Hepatocyte (in vitro differentiated cells): ENCODE measurements around the gene SGTB. TPM values are rescaled to one million over a fixed set of nuclear protein-coding genes. Genes with fewer than 3 reads are reported as not detected.
"Not testable (repeated sequence)": the region's sequence is repeated elsewhere in the genome, so short reads cannot be mapped to it uniquely, and the experiment has no call there.

Experiments used
- DNase-seq: peaks from one replicate; pipeline ENCODE4 v3.0.0-alpha.2; 2016; ENCODE audit warnings: low spot score
- H2AFZ ChIP-seq: fragments of 200-600 bp; sonication (generic); 2 replicates; pipeline ENCODE4 v1.6.0; 2016; ENCODE audit warnings: antibody characterized with exemption, mild to moderate bottlenecking
- H3K27ac ChIP-seq: fragments of 200-600 bp; sonication (generic); 2 replicates; pipeline ENCODE4 v1.5.1; 2016; ENCODE audit warnings: mild to moderate bottlenecking
- H3K27me3 ChIP-seq: fragments of 200-600 bp; sonication (generic); 2 replicates; pipeline ENCODE4 v1.6.1; 2016
- H3K36me3 ChIP-seq: fragments of 200-600 bp; sonication (generic); replicated peaks from 2 replicates; pipeline ENCODE4 v1.5.1; 2016; ENCODE audit warnings: low read depth; ENCODE audit not compliant: insufficient read depth
- H3K4me1 ChIP-seq: fragments of 200-600 bp; sonication (generic); 2 replicates; pipeline ENCODE4 v1.5.1; 2016; ENCODE audit warnings: mild to moderate bottlenecking, moderate library complexity; ENCODE audit not compliant: insufficient read depth
- H3K4me2 ChIP-seq: fragments of 200-600 bp; sonication (generic); 2 replicates; pipeline ENCODE4 v1.6.0; 2016
- H3K4me3 ChIP-seq: fragments of 200-600 bp; sonication (generic); 2 replicates; pipeline ENCODE4 v1.5.1; 2016; ENCODE audit warnings: mild to moderate bottlenecking
- H3K79me2 ChIP-seq: fragments of 200-600 bp; sonication (generic); 2 replicates; pipeline ENCODE4 v1.6.0; 2017; ENCODE audit warnings: mild to moderate bottlenecking
- H3K9me2 ChIP-seq: fragments of 200-600 bp; sonication (generic); replicated peaks from 2 replicates; pipeline ENCODE4 v1.6.0; 2017; ENCODE audit warnings: mild to moderate bottlenecking; ENCODE audit not compliant: insufficient read depth
- H3K9me3 ChIP-seq: fragments of 200-600 bp; sonication (generic); 2 replicates; pipeline ENCODE4 v1.5.1; 2016; ENCODE audit warnings: low read depth, mild to moderate bottlenecking
- H4K20me1 ChIP-seq: fragments of 200-600 bp; sonication (generic); 2 replicates; pipeline ENCODE4 v1.6.0; 2016; ENCODE audit warnings: mild to moderate bottlenecking; ENCODE audit not compliant: insufficient read depth, poor library complexity, severe bottlenecking
- EZH2 ChIP-seq: fragments of 200-600 bp; sonication (generic); IDR thresholded peaks from 2 replicates; pipeline ENCODE4 v1.6.1; 2016; ENCODE audit warnings: antibody characterized with exemption, mild to moderate bottlenecking, borderline replicate concordance
- EZH2phosphoT487 ChIP-seq: fragments of 200-600 bp; sonication (generic); IDR thresholded peaks from one replicate; pipeline ENCODE4 v1.6.1; 2018; ENCODE audit warnings: antibody characterized with exemption, mild to moderate bottlenecking, low read depth, moderate library complexity; ENCODE audit not compliant: unreplicated experiment, severe bottlenecking
- WGBS: methylation state at CpG from one replicate; pipeline ENCODE4 v1.1.6; 2016; ENCODE audit warnings: low lambda C conversion rate; ENCODE audit errors: missing lambda C conversion rate; 5-methylcytosine and 5-hydroxymethylcytosine counted together
- polyA plus RNA-seq: library from polyadenylated mRNA; unstranded; fragments of >200 nt; fragmentation: Nextera tagmentation; extraction: Ambion mirVana; gene quantifications from 2 replicates; pipeline ENCODE4 v1.2.1, GENCODE V29; 2016
- total RNA-seq: library from RNA; depleted of rRNA; stranded (reverse); fragments of >200 nt; gene quantifications from 2 replicates; pipeline ENCODE4 v1.2.3, GENCODE V29; 2014
- TF ChIP-seq, protein P1 (sequence below): fragments of 200-600 bp; sonication (generic); IDR thresholded peaks from 2 replicates; pipeline ENCODE4 v1.5.1; 2016; ENCODE audit warnings: antibody characterized with exemption, mild to moderate bottlenecking; ENCODE audit not compliant: poor library complexity

SGTB gene
- total and polyA plus RNA-seq, 2 experiments from 2014 or later: 3.6 to 9.0 TPM

DNA sequence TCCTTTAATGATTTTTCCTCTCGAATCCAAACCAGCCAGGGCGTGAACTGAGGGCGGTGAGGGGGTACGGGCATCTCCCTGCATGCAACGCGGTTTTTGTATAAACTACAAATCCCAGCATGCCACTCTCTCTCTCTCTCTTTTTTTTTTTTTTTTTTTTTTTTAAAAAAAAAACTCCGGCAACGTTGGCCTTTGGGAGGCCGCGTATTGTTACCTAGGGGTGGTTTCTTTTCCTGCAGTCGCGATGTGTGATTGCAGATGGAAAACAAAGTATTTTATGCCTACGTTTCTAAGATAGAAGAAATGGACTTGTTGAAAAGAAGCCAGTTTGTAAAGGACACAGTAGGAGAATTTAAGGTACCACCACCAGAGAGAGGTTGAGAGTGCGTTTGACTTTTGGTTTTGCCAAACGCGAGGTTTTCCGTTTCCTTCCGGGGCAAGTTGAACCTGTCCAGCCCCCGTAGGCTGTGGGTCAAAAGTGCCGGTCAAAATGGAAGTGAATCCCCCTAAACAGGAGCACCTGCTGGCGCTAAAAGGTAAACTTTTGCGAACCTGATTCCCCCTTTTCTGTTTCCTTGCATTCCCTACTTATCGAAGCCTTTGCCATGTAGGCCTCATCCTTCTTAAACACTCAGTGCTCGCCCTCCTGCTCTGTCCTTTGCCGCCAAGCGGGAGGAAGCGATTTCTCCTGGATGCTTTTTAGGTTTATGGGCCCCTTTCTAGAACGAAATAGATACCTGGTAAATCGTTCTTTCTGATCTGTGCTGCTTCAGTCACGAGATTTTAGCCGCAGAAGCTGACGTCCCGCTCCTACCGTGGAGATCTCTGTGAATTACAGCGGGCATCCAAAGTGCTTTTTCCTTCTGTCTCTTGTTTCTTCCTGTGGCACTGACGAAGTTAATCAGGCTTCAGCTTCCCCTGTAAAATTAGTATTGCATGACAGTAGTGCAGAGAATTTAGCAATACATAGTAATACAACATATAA is 97.0 kb downstream of the SGTB start, which contains the start of the genes SHLD3 and TRAPPC13:
TSS of gene SHLD3 (plus strand) at position 457 of the 985 bp plus-strand sequence. CDS start 4,561 bp downstream, outside the sequence.
TSS of gene TRAPPC13 (plus strand) at position 457 of the 985 bp plus-strand sequence. CDS start at position 491, 34 bp downstream.
- peaks cover 11% of the 10 kb centered on the region for H4K20me1 ChIP-seq
- peak within 1 kb of the TSS; percentile 94 for H3K27ac ChIP-seq
- no peaks in the 10 kb centered on the region for H3K9me3 ChIP-seq
- H3K4me2 ChIP-seq: peak within 1 kb of the TSS; percentile 76
- H3K36me3 ChIP-seq: no peaks in the 10 kb centered on the region
- peaks cover 14% of the 10 kb centered on the region for H3K4me1 ChIP-seq
- no peaks in the 10 kb centered on the region for H3K9me2 ChIP-seq
- peak within 1 kb of the TSS; percentile 69 for H2AFZ ChIP-seq
- H3K4me3 ChIP-seq: peak within 1 kb of the TSS; percentile 89
- under 1% methylated on average over 36 of the region's 36 CpGs for WGBS
- H3K79me2 ChIP-seq: peaks cover 90% of the 10 kb centered on the region
- peak; percentile 89 for DNase-seq
- no peaks in the 10 kb centered on the region for H3K27me3 ChIP-seq
- TF ChIP-seq EZH2 (no peak), EZH2phosphoT487 (no peak)
- TF ChIP-seq, protein P1, sequence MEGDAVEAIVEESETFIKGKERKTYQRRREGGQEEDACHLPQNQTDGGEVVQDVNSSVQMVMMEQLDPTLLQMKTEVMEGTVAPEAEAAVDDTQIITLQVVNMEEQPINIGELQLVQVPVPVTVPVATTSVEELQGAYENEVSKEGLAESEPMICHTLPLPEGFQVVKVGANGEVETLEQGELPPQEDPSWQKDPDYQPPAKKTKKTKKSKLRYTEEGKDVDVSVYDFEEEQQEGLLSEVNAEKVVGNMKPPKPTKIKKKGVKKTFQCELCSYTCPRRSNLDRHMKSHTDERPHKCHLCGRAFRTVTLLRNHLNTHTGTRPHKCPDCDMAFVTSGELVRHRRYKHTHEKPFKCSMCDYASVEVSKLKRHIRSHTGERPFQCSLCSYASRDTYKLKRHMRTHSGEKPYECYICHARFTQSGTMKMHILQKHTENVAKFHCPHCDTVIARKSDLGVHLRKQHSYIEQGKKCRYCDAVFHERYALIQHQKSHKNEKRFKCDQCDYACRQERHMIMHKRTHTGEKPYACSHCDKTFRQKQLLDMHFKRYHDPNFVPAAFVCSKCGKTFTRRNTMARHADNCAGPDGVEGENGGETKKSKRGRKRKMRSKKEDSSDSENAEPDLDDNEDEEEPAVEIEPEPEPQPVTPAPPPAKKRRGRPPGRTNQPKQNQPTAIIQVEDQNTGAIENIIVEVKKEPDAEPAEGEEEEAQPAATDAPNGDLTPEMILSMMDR: no peak

DNA sequence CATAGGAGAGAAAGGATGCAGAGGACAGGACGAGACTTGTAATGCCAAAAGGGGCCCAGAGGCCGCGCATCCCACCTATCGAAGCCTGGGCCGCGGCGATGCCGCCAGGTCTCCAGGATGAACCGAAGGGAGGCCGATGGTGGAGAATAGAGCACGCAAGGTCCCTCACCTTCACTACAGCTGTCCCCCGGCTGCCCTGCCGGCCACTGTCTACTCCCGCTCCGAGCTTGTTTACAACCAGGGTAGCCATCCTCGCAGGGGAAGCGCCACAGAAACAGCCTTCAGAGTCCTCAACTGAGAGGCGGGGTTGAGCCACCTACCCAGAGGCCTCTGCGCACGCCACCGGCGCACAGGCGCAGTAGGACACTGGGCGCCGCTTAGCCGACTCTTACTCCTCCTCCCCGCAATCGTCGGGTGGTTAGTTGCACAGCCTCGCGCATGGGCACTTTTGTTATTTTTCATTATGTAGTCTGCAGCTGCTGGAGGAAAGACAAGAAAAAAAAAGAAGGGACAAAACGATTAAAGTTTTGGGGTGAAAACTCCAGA is 97.8 kb downstream of the SGTB start, which contains the start of gene TRIM23:
TSS of gene TRIM23 (minus strand) at position 309 of the 546 bp plus-strand sequence. CDS start at position 250, 59 bp downstream.
- no peaks in the 10 kb centered on the region for H3K27me3 ChIP-seq
- H3K27ac ChIP-seq: peak within 1 kb of the TSS; percentile 94
- peak within 1 kb of the TSS; percentile 89 for H3K4me3 ChIP-seq
- no peaks in the 10 kb centered on the region for H3K36me3 ChIP-seq
- H3K4me1 ChIP-seq: peaks cover 14% of the 10 kb centered on the region
- H4K20me1 ChIP-seq: peaks cover 14% of the 10 kb centered on the region
- peaks cover 90% of the 10 kb centered on the region for H3K79me2 ChIP-seq
- peak; percentile 97 for DNase-seq
- no peaks in the 10 kb centered on the region for H3K9me3 ChIP-seq
- WGBS: under 1% methylated on average over 30 of the region's 32 CpGs
- H3K4me2 ChIP-seq: peak within 1 kb of the TSS; percentile 76
- no peak for TF ChIP-seq EZH2
- TF ChIP-seq, protein P1: peak; percentile 12
- no peaks in the 10 kb centered on the region for H3K9me2 ChIP-seq
- H2AFZ ChIP-seq: peak within 1 kb of the TSS; percentile 69

DNA sequence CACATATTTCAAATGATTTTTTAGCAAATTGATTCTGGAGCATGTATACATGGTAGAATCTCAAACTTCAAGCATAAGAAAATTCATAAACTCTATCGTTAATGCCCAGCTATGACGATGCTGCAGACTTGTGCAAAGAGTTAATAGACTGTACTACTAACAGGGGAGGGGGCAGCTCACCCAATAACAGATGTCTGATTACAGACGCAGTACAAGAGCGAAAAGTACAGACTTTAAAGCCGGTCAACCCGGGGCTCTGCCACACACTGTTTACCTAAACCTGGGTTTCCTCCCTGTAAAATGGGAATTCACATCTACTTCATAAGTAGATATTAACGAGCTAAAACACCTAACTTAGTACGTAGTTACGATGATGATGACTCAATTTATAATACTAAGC is 98.4 kb downstream of the SGTB start:
- H3K27ac ChIP-seq: peak overlapping the region; percentile 94
- peaks cover 90% of the 10 kb centered on the region for H3K79me2 ChIP-seq
- H3K4me3 ChIP-seq: peak overlapping the region; percentile 89
- DNase-seq: peak; percentile 9
- no peaks in the 10 kb centered on the region for H3K36me3 ChIP-seq
- H3K9me3 ChIP-seq: no peaks in the 10 kb centered on the region
- peak overlapping the region; percentile 76 for H3K4me2 ChIP-seq
- H3K4me1 ChIP-seq: peaks cover 14% of the 10 kb centered on the region
- H2AFZ ChIP-seq: peak overlapping the region; percentile 69
- WGBS: 26% methylated on average over 9 of the region's 9 CpGs
- no peak for TF ChIP-seq EZH2
- TF ChIP-seq EZH2phosphoT487: no peak
- TF ChIP-seq, protein P1: no peak
- H3K9me2 ChIP-seq: no peaks in the 10 kb centered on the region
- H4K20me1 ChIP-seq: peaks cover 15% of the 10 kb centered on the region
- no peaks in the 10 kb centered on the region for H3K27me3 ChIP-seq

DNA sequence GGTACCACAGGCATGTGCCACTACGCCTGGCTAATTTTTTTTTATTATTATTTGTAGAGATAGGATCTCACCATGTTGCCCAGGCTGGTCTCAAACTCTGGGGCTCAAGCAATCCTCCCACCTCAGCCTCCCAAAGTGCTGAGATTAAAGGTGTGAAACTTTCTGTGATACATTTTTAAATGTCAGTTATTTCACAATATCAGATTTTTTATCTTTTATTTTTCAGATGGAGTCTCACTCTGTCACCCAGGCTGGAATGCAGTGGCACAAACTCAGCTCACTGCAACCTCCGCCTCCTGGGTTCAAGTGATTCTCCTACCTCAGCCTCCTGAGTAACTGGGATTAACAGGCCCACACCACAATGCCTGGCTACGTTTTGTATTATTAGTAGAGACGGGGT is 99.9 kb downstream of the SGTB start:
- H3K9me2 ChIP-seq, H3K9me3 ChIP-seq, H3K27ac ChIP-seq, H3K4me3 ChIP-seq, H3K36me3 ChIP-seq, H2AFZ ChIP-seq, DNase-seq, H3K27me3 ChIP-seq: not testable (repeated sequence)
- WGBS: 91% methylated on average over 4 of the region's 4 CpGs
- peak overlapping the region; percentile 76 for H3K4me2 ChIP-seq
- peaks cover 15% of the 10 kb centered on the region for H4K20me1 ChIP-seq
- H3K4me1 ChIP-seq: peaks cover 14% of the 10 kb centered on the region
- H3K79me2 ChIP-seq: peaks cover 90% of the 10 kb centered on the region
